ENCODE data around the gene PAWR.

Gene PAWR

GRCh38 chr12:79690638-79691510, at the start of gene PAWR:
TSS of gene PAWR (minus strand) at chr12:79690964. CDS start at chr12:79690244, 720 bp downstream.
- Mint-ChIP-seq H3K27me3 (ENCODE audit: low read depth) (peaks cover 63% of the 10 kb centered on the region), H3K4me1 (ENCODE audit: low read depth) (peaks cover 16% of the 10 kb centered on the region), H3K9me3 (no peaks in the 10 kb centered on the region), H3K27ac (no peak within 1 kb of the TSS), H3K36me3 (ENCODE audit: low read depth) (peaks cover 1% of the 10 kb centered on the region), H3K4me3 (peak within 1 kb of the TSS; percentile 80)
- peak; percentile 5 for DNase-seq (ENCODE audit: low spot score)

GRCh38 chr12:79737875-79738718, 47.3 kb upstream of the PAWR start:
- Mint-ChIP-seq H3K4me1 (ENCODE audit: low read depth) (no peaks in the 10 kb centered on the region), H3K27me3 (ENCODE audit: low read depth) (peaks cover 3% of the 10 kb centered on the region), H3K9me3 (no peaks in the 10 kb centered on the region), H3K4me3 (no peak overlapping the region), H3K36me3 (ENCODE audit: low read depth) (no peaks in the 10 kb centered on the region), H3K27ac (no peak overlapping the region)
- no peak for DNase-seq (ENCODE audit: low spot score)

GRCh38 chr12:79732638-79733037, 41.9 kb upstream of the PAWR start:
- H3K4me3 Mint-ChIP-seq: no peak overlapping the region
- no peaks in the 10 kb centered on the region for H3K9me3 Mint-ChIP-seq
- DNase-seq (ENCODE audit: low spot score): no peak
- H3K4me1 Mint-ChIP-seq (ENCODE audit: low read depth): no peaks in the 10 kb centered on the region
- H3K27ac Mint-ChIP-seq: no peak overlapping the region
- H3K36me3 Mint-ChIP-seq (ENCODE audit: low read depth): no peaks in the 10 kb centered on the region
- peaks cover 14% of the 10 kb centered on the region for H3K27me3 Mint-ChIP-seq (ENCODE audit: low read depth)

GRCh38 chr12:79725987-79726386, 35.2 kb upstream of the PAWR start:
- Mint-ChIP-seq H3K9me3 (no peaks in the 10 kb centered on the region), H3K36me3 (ENCODE audit: low read depth) (no peaks in the 10 kb centered on the region), H3K4me1 (ENCODE audit: low read depth) (no peaks in the 10 kb centered on the region), H3K4me3 (no peak overlapping the region), H3K27me3 (ENCODE audit: low read depth) (peaks cover 11% of the 10 kb centered on the region), H3K27ac (no peak overlapping the region)
- DNase-seq (ENCODE audit: low spot score): no peak

- H3K36me3 Mint-ChIP-seq (ENCODE audit: low read depth): no peaks in the 10 kb centered on the region
- H3K27ac Mint-ChIP-seq: no peak overlapping the region
- no peak for DNase-seq (ENCODE audit: low spot score)
- no peaks in the 10 kb centered on the region for H3K27me3 Mint-ChIP-seq (ENCODE audit: low read depth)
- no peaks in the 10 kb centered on the region for H3K9me3 Mint-ChIP-seq
- H3K4me3 Mint-ChIP-seq: no peak overlapping the region
- H3K4me1 Mint-ChIP-seq (ENCODE audit: low read depth): no peaks in the 10 kb centered on the region
Observed at GRCh38 chr12:79717006-79717405, 26.2 kb upstream of the PAWR start.

GRCh38 chr12:79715308-79715707, 24.5 kb upstream of the PAWR start:
- H3K27ac Mint-ChIP-seq: no peak overlapping the region
- H3K4me3 Mint-ChIP-seq: no peak overlapping the region
- H3K36me3 Mint-ChIP-seq (ENCODE audit: low read depth): no peaks in the 10 kb centered on the region

GRCh38 chr12:79710707-79711483, 20.1 kb upstream of the PAWR start:
- no peak overlapping the region for H3K4me3 Mint-ChIP-seq
- H3K27ac Mint-ChIP-seq: no peak overlapping the region
- no peak for DNase-seq (ENCODE audit: low spot score)
- no peaks in the 10 kb centered on the region for H3K4me1 Mint-ChIP-seq (ENCODE audit: low read depth)
- no peaks in the 10 kb centered on the region for H3K36me3 Mint-ChIP-seq (ENCODE audit: low read depth)
- H3K27me3 Mint-ChIP-seq (ENCODE audit: low read depth): peaks cover 4% of the 10 kb centered on the region
- H3K9me3 Mint-ChIP-seq: no peaks in the 10 kb centered on the region

More at GRCh38 chr12:79715308-79715707, 24.5 kb upstream of the PAWR start:
- no peaks in the 10 kb centered on the region for H3K27me3 Mint-ChIP-seq (ENCODE audit: low read depth)
- no peaks in the 10 kb centered on the region for H3K4me1 Mint-ChIP-seq (ENCODE audit: low read depth)
- no peak for DNase-seq (ENCODE audit: low spot score)
- H3K9me3 Mint-ChIP-seq: no peaks in the 10 kb centered on the region

- Mint-ChIP-seq H3K27ac (no peak overlapping the region), H3K27me3 (ENCODE audit: low read depth) (peaks cover 7% of the 10 kb centered on the region), H3K9me3 (no peaks in the 10 kb centered on the region), H3K36me3 (ENCODE audit: low read depth) (no peaks in the 10 kb centered on the region), H3K4me1 (ENCODE audit: low read depth) (no peaks in the 10 kb centered on the region), H3K4me3 (no peak overlapping the region)
- no peak for DNase-seq (ENCODE audit: low spot score)
Observed at GRCh38 chr12:79707830-79708229, 17.1 kb upstream of the PAWR start.

- Mint-ChIP-seq H3K4me1 (ENCODE audit: low read depth) (no peaks in the 10 kb centered on the region), H3K9me3 (no peaks in the 10 kb centered on the region)
Observed at GRCh38 chr12:79706676-79707075, 15.9 kb upstream of the PAWR start.

GRCh38 chr12:79706156-79706555, 15.4 kb upstream of the PAWR start:
- no peak overlapping the region for H3K4me3 Mint-ChIP-seq
- H3K36me3 Mint-ChIP-seq (ENCODE audit: low read depth): no peaks in the 10 kb centered on the region
- no peaks in the 10 kb centered on the region for H3K4me1 Mint-ChIP-seq (ENCODE audit: low read depth)
- peaks cover 7% of the 10 kb centered on the region for H3K27me3 Mint-ChIP-seq (ENCODE audit: low read depth)
- H3K9me3 Mint-ChIP-seq: no peaks in the 10 kb centered on the region
- H3K27ac Mint-ChIP-seq: no peak overlapping the region
- no peak for DNase-seq (ENCODE audit: low spot score)

More at GRCh38 chr12:79706676-79707075, 15.9 kb upstream of the PAWR start:
- H3K27me3 Mint-ChIP-seq (ENCODE audit: low read depth): peaks cover 7% of the 10 kb centered on the region
- DNase-seq (ENCODE audit: low spot score): no peak
- H3K4me3 Mint-ChIP-seq: no peak overlapping the region
- no peak overlapping the region for H3K27ac Mint-ChIP-seq
- H3K36me3 Mint-ChIP-seq (ENCODE audit: low read depth): no peaks in the 10 kb centered on the region

- Mint-ChIP-seq H3K36me3 (ENCODE audit: low read depth) (no peaks in the 10 kb centered on the region), H3K9me3 (no peaks in the 10 kb centered on the region), H3K4me3 (no peak overlapping the region), H3K27ac (no peak overlapping the region), H3K4me1 (ENCODE audit: low read depth) (no peaks in the 10 kb centered on the region), H3K27me3 (ENCODE audit: low read depth) (peaks cover 8% of the 10 kb centered on the region)
- no peak for DNase-seq (ENCODE audit: low spot score)
Observed at GRCh38 chr12:79698966-79699365, 8.2 kb upstream of the PAWR start.

- H3K4me3 Mint-ChIP-seq: no peak overlapping the region
- peaks cover under 1% of the 10 kb centered on the region for H3K4me1 Mint-ChIP-seq (ENCODE audit: low read depth)
- DNase-seq (ENCODE audit: low spot score): no peak
- peaks cover 31% of the 10 kb centered on the region for H3K27me3 Mint-ChIP-seq (ENCODE audit: low read depth)
- H3K27ac Mint-ChIP-seq: no peak overlapping the region
- H3K36me3 Mint-ChIP-seq (ENCODE audit: low read depth): no peaks in the 10 kb centered on the region
- no peaks in the 10 kb centered on the region for H3K9me3 Mint-ChIP-seq
Observed at GRCh38 chr12:79696416-79696815, 5.7 kb upstream of the PAWR start.

- no peaks in the 10 kb centered on the region for H3K9me3 Mint-ChIP-seq
- peaks cover 1% of the 10 kb centered on the region for H3K36me3 Mint-ChIP-seq (ENCODE audit: low read depth)
- H3K4me3 Mint-ChIP-seq: no peak overlapping the region
- H3K4me1 Mint-ChIP-seq (ENCODE audit: low read depth): peaks cover 14% of the 10 kb centered on the region
- peaks cover 48% of the 10 kb centered on the region for H3K27me3 Mint-ChIP-seq (ENCODE audit: low read depth)
- no peak for DNase-seq (ENCODE audit: low spot score)
- no peak overlapping the region for H3K27ac Mint-ChIP-seq
Observed at GRCh38 chr12:79692860-79693577, 2.3 kb upstream of the PAWR start.

All from T-helper 2 cell treated with Interferon-gamma antibody and Interleukin-4, amounts not matched to agents 5 μg/mL and 100 μg/mL, for 36 hours (primary cell).